HG02885 (cell line): ENCODE data around the gene HEATR5A.
A peak's percentile ranks its signal among the peaks of the same experiment; 100 is the strongest.
"Not testable (repeated sequence)": the region's sequence is repeated elsewhere in the genome, so short reads cannot be mapped to it uniquely, and the experiment has no call there.

Source experiments
- ATAC-seq: cut with Tn5 transposase; IDR thresholded peaks from one replicate; pipeline ENCODE4 v1.9.1; 2021; ENCODE audit warnings: mild to moderate bottlenecking; ENCODE audit not compliant: unreplicated experiment, poor library complexity

HEATR5A gene

DNA sequence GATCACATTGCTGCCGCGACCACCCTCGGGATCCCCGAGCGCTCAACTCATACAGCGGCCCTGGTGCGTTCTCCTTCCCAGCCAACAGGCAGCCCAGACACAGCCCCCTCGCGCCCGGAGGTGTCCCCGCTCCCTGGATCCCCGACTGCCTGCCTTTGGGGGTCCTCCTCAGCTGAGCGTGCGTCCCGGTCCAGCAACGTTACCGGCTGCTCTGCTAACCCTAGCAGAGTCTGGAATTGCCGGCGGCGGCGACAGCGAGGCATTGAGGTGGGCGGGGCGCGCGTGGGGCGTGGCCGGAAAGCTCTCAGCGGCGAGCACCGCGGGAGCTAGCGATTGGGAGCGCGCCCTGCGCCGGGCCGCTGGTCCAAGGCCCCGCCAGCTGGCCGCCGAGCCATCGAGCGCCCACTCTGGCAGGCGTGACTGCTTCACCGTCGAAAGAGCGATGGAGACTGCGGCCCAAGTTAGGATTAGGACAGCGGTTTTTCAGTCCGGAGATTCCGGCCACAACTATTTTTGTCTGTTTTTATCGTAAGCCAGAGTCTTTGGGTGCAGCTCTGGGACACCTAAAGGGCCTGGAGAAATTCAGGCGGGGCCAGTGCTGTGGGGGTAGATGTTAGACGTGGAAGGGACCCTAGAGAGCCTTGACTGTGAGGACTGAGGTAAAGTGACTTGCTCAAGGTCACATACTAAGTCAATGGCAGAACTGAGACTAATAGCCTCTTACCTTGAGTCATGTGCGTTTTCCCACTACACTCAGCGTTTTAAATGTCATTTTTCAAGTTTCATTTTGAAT is at the start of gene HEATR5A:
Gene HEATR5A (minus strand): TSS at position 232 of the 793 bp plus-strand sequence. CDS start 17,575 bp downstream, outside the sequence.
- ATAC-seq, result peak; percentile 98

DNA sequence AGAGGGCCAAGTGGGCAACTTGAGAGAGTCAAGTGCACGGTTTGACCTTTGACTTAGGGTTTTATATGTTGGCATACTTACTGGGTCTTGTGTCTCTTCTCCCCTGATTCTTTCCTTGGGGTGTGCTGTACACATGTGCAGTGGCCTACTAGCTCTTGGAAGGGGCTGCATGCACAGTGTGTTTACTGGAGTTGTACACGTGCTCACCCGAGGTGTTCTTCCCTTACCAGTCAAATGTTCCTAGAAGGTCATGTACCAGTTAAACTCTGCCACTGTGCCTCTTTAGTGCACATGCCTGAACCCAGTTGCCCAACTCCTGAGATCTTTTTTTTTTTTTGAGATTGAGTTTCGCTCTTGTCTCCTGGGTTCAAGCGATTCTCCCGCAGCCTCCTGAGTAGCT is 46.2 kb upstream of the HEATR5A start:
- no peak for ATAC-seq

DNA sequence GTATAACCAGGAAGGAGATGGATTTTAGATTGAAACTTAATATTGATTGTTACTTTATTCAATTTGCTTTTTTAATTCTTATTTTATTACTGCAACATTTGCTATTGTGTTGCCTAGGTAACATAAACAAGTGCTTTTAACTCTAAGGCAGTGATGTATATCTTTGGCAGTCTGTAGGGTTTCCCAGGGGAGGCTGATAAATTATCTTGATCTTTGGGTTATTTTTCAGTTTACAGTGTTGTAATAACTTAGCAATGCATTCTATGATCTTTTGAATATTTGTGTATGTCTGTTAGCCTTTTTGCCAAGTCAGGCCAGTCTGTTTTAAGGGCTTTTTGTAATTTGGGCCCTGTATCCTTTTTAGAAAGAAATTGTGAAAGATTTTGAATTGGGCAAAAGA is 44.8 kb upstream of the HEATR5A start:
- ATAC-seq, result no peak

DNA sequence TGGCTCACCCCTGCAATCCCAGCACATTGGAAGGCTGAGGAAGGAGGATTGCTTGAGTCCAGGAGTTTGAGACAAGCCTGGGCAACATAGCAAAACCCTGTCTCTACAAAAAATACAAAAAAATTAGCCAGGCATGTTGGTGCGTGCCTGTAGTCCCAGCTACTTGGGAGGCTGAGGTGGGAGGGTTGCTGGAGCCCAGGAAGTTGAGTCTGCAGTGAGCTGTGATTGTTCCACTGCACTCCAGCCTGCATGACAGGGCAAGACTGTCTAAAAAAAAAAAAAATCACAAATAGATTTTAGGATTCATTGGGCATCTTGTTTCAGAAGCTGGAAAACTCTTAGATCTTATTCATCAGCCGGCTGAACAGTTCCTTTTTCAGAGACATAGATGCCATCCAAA is 42.1 kb upstream of the HEATR5A start:
- ATAC-seq, result not testable (repeated sequence)

DNA sequence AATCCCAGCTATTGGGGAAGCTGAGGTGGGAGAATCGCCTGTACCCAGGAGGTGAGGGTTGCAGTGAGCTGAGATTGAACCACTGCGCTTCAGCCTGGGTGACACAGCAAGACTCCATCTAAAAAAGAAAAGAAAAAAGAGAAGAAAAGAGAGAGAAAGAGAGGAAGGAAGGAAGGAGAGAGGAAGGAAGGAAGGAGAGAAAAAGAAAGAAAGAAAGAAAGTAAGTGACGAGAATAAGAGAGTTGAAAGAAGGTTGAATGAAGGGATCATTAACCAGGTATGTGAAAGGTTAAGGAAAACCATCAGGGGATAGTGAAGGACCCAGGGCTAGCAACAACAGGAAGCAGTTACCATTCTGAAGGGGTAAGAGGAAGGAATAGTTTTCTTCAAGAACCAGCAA is 41.2 kb upstream of the HEATR5A start:
- no peak for ATAC-seq

DNA sequence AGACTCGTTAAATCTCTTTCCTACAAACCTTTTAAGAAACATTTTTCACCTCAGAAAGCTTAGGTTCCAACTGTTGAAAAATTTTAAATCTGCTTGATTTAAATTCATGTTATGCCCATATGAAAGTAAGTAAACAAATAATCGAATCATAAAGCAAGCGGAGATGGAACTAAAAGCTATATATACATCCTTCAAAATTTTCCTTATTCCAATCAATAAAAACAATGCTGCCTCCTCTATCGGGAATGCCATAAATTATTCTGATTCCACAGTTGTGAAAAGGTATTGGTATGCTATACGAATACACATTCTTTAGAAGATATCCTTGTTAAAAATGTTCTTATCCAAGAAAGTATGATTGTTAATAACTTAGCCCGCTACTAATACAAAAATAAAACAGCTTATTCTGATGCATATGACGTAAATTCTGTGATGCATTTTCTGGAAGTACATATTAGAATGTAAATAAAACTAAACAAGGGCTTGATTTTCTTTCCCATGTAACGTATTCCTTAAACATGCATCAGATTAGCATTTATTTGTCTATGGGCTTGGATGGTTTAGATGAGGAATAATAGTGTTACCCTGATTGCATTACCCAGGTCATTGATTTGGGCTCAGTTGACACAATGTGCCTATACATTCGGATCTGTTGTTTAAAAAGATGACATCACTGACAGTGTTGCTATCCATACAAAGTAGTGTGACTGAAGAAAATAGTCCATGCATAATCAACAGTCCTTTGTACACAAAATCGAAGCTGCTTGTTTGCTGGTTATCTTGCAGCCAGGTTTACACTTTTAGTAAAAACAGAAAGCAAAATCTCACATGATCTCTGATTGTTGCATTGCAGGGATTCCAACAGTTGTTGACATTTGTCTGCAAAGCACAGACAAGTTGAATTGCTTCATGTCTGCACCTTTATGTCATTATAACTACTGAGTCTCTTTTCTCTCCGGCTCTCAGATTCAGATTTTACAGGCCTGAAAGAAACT is 37.6 kb upstream of the HEATR5A start:
- no peak for ATAC-seq

DNA sequence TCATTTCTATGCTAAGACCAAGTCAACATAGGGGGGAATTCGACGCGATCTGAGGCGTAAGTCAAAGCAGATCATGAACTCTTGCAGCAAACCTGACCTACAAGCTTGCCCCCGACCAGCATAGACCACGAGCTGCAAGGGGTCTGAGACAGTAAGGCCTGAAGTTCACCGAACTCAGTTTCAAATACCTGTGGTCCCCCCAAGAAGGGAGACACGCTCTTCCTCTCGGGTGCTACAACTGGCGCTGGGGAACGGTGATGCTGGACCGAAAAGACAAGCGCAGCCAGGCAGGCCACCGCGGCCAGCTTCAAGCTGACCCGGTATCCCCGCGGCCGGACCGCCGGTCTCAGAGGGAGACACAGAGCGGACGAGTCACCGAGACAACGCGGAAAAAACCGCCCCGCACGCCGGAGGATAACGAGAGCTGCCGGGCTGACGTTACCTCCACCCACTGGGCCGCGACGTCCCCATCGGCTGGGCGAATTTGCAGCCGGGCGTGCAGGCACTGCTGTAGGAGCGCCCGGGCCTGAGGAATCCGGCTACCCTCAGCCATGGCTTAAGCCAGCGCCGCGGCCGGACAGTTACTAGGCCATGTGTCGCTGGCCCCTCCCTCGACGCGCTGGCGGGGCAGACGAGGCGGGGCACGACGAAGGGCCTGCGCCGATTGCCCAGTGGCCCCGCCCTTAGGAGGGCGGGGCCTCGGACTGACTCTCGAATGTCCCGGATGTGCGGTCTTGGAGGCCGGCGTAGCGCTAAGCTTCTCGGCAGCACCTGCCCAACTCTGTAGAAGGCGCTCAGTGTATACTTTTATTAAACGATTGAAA is 36.7 kb upstream of the HEATR5A start, which contains the start of gene DTD2:
Gene DTD2 (minus strand): TSS at position 666 of the 824 bp plus-strand sequence. CDS start 113 bp downstream, at position 553.
- peak; percentile 98 for ATAC-seq

DNA sequence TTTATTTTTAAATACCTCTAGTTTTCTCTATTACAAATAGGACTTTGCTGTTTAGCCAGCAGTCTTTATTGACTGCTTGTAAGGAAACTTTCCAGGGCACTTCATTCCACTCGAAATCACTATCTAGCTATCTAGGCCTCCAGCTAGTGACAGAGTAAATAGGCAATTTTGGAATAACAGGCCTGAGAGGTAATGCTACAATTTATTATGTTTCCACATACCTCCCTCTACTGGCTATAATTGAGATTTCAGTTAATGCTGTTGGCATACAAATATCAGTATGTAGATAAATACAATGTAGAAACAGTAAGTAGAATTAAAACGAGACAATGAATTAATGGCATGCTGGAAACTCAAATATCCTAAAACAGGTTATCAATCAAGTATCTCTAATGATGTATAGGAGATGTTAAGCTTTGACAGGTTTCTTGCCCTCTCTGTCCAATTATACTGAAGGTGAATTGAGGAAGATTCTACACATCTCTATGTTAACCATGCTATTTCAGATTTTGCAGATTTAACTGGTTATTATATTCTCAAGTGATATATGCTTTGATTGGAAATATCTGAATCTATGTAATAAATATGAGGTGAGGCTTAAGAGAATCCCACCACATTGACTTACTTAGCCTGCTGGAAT is 29.7 kb upstream of the HEATR5A start:
- ATAC-seq, result peak; percentile 65

DNA sequence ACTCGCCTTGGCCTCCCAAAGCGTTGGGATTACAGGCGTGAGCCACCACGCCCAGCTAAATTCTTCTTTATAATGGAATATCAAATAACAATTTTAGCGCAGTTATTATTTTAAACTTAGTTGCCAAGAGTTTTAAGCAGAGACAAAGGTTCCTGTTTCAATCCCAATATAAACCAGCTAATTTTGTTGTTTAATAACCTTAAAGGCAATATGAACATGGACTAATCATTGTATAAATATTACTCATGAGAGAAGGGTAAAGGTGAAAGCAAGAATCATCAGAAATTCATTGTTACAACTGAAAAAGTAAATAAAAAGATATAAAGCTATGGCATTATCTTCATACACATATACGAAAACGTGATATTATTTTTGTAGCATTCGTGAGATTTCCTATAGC is 28.8 kb upstream of the HEATR5A start:
- no peak for ATAC-seq

DNA sequence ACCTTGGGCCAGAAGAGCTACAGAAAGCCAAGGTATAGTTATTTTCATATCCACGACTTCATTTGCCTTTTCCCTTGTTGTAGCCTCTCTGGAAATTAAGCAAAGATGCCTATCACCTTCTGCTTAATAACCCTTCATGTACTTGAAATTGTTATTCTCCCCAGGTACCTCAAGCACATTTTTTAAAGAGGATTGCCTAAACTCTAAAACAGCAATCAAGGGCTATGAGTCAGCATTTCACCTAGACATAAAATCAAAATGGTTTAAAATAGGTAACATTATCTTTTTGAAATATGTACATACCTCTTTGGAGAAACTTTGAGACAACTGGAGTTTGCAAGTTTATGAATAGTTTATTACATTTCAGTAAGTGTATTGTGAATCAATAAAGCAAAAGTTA is 25.4 kb upstream of the HEATR5A start:
- no peak for ATAC-seq

DNA sequence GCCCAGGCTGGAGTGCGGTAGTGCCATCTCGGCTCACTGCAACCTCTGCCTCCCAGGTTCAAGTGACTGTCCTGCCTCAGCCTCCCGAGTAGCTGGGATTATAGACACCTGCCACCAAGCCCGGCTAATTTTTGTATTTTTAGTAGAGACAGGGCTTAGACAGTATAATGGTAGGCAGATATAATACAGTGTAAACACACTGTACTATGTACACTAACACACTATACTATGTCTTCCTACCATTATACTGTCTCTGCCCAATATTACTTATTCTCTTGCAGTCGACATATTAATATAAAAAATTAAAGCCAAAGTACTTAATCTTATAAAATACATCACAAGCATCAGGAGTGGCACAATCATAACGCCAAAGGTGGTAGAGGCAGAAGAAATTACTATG is 21.9 kb upstream of the HEATR5A start:
- no peak for ATAC-seq

DNA sequence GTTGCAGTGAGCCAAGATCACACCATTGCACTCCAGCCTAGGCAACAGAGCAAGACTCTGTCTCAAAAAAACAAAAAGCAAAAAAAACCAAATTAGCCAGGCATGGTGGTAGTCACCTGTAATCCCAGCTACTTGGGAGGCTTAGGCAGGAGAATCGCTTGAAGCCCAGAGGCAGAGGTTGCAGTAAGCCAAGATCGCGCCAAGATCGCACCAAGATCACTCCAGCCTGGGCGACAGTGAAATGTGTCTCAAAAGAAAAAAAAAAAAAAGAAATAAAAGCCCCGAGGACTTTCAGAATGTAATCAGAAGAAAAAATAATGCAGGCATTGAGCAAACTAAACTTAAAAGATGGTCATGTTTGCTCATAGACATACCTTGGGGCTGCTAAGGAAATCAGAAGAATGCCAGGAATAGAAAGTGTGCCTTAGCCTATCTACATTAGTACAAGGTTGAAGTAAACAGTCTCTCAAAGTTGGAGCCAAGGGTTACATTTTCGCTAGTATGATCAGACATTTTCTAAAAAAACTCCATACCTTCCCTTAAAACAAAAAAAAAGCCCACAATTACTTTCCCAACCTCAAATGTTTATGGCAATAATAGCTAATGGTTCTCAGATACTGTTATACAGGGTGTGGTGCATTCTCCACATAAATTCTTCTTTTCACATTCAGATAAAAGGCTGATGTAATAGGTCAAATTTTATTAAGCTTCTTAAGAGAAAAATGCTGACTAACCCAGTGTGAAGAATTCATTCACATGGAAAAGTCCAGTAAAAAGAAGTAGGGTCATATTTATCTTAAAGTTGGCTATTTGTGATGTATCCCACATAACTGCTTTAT is 21.1 kb upstream of the HEATR5A start:
- ATAC-seq, result no peak

DNA sequence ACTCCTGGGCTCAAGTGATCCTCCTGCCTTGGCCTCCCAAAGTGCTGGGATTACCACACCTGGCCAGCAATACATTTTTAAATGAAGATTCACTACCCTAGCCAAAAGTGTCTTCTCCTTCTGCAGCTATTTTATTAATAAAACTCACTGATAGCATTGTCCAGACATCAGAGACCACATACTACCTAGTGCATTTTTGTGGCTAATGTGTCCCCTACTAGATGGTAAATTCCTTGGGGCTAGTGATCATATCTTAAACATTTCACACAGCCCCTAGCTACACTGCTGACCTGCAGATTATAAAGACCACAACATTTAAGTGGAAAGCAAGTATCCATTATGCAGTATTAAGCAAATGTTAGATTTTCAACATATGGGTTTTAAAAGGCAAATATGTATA is 19.9 kb upstream of the HEATR5A start:
- no peak for ATAC-seq

DNA sequence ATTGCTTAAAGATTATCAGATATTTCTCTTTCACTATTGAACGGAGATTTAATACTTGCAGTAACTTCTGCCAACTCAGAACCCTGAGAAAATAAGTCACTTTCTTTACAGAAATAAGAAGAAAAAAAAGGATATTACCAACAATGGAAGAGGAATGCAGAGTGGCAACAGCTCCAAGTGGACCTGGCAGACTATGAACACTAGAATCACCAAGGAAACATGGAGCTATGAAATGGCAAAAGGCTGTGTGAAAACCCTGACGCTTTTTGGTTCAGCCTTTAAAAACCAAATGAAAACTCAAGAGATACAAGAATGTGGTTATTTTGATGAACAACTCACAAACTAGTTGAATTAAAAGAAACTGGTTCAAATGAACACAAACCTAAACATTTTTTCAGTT is 19.2 kb upstream of the HEATR5A start:
- ATAC-seq, result no peak

DNA sequence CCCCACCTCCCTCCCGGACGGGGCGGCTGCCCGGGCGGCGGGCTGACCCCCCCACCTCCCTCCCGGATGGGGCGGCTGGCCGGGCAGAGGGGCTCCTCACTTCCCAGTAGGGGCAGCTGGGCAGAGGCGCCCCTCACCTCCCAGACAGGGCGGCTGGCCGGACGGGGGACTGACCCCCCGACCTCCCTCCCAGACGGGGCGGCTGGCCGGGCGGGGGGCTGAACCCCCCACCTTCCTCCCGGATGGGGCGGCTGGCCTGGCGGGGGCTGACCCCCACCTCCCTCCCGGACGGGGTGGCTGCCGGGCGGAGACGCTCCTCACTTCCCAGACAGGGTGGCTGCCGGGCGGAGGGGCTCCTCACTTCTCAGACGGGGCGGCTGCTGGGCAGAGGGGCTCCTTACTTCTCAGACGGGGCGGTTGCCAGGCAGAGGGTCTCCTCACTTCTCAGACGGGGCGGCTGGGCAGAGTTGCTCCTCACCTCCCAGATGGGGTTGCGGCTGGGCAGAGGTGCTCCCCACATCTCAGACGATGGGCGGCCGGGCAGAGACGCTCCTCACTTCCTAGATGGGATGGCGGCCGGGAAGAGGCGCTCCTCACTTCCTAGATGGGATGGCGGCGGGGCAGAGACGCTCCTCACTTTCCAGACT is 16.8 kb upstream of the HEATR5A start:
- ATAC-seq, result not testable (repeated sequence)

DNA sequence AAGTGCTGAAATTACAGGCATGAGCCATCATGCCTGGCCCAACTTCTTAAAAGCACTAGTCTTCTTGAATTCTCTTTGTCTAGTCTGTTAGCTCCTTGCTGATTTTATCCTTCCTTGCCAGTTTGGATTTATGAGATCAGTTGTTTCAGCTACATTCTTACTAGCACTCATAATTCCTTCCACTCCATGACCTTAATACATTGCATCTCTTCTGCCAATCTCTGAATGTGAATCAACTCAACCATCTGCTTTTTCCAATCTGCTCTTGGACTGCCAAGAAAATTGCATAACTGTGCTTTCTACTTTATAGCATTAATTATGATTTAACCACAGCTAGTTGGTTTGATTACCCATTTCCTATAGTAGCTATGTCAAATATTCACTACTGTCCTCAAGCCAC is 14.9 kb upstream of the HEATR5A start:
- ATAC-seq, result no peak

DNA sequence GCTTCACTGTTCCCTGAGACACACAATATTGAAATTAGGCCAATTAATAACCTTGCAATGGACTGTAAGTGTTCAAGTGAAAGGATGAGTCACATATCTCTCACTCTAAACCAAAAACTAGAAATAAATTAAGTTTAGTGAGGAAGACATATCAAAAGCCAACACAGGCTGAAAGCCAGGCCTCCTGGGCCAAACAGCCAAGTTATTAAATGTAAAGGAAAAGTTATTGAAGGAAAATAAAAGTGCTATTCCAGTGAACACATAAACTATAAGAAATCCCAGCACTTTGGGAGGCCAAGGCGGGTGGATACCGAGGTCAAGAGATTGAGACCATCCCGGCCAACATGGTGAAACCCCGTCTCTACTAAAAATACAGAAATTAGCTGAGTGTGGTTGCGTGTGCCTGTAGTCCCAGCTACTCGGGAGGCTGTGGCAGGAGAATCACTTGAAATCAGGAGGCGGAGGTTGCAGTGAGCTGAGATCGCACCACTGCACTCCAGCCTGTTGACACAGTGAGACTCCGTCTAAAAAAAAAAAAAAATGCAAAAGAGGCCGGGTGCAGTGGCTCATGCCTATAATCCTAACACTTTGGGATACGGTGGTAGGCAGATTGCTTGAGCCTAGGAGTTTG is 10.4 kb upstream of the HEATR5A start:
- ATAC-seq, result no peak

DNA sequence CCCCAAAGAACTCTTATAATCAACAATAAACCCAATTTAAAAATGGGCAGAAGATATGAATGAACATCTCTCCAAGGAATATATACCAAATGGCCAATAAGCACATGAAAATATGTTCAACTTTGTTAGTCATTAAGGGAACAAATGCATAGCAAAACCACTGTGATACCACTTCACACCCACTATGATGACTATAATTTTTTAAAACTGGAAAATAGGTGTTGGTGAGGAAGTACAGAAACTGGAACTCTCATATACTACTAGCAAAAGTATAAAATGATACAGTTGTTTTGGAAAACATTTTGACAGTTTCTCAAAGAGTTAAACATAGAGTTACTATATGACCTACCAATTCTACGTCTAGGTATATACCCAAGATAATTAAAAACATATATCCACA is 9.4 kb upstream of the HEATR5A start:
- ATAC-seq, result no peak
